ENCODE measurements around the gene ADPRHL1. TPM values are rescaled to one million over a fixed set of nuclear protein-coding genes. Genes with fewer than 3 reads are reported as not detected.

The ADPRHL1 gene
- total and polyA plus RNA-seq, 10 donors = 0.52 to 4.3 (median 1.5) TPM

DNA sequence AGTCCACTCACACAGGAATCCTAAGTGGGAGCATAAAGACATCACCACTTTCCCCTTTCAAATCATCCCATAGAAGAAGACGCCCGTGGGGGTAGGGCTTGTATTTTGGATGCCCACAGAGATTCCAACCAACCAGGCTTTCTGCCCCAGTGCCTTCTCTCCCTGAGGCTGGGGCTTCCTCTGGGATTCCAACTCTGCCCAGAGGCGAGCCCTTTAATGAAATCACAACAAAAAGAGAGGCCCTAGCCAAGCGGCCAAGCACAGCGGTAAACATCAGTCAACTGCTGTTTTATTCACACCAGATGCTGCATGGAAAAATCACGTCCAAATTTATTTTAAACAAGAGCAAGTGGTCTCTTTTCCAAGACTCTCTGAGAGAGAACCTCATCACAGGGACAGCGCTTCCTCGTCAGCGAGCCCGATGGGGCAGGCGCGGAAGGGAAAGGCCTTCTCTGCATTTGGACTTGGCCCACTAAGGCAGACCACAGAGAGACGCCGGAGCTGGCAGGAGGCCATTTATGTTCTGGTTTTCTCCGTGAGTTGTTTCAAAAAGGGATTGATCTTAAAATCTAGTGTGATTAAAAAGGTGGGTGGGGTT lies 31.5 kb downstream of the ADPRHL1 start:
- no peaks in the 10 kb centered on the region for H3K9me3 ChIP-seq
- TF ChIP-seq, protein P1, sequence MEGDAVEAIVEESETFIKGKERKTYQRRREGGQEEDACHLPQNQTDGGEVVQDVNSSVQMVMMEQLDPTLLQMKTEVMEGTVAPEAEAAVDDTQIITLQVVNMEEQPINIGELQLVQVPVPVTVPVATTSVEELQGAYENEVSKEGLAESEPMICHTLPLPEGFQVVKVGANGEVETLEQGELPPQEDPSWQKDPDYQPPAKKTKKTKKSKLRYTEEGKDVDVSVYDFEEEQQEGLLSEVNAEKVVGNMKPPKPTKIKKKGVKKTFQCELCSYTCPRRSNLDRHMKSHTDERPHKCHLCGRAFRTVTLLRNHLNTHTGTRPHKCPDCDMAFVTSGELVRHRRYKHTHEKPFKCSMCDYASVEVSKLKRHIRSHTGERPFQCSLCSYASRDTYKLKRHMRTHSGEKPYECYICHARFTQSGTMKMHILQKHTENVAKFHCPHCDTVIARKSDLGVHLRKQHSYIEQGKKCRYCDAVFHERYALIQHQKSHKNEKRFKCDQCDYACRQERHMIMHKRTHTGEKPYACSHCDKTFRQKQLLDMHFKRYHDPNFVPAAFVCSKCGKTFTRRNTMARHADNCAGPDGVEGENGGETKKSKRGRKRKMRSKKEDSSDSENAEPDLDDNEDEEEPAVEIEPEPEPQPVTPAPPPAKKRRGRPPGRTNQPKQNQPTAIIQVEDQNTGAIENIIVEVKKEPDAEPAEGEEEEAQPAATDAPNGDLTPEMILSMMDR (IDR thresholded peaks at IDR 0.05 in 8 of 11, conservative IDR thresholded peaks at IDR 0.05 in 3 of 11) = no peak
- no peak for TF ChIP-seq POLR2A (IDR thresholded peaks at IDR 0.05)
- no peak for TF ChIP-seq POLR2AphosphoS5 (IDR thresholded peaks at IDR 0.05)
- no peak overlapping the region for H3K4me3 ChIP-seq
- intact Hi-C loops (cut with DNase I; ENCODE audit: low total_unique reads) = no loop called here
- 76 to 92% (median 88%) methylated on average over 15 of the region's 15 CpGs for WGBS, 5 donors
- no peaks in the 10 kb centered on the region for H3K27me3 ChIP-seq (replicated peaks in 1 of 7)
- no peaks in the 10 kb centered on the region for H3K36me3 ChIP-seq
- no peak for DNase-seq
- no peak overlapping the region for H3K27ac ChIP-seq
- peaks cover 0 to 21% (median 13%) of the 10 kb centered on the region in 6 donors for H3K4me1 ChIP-seq

DNA sequence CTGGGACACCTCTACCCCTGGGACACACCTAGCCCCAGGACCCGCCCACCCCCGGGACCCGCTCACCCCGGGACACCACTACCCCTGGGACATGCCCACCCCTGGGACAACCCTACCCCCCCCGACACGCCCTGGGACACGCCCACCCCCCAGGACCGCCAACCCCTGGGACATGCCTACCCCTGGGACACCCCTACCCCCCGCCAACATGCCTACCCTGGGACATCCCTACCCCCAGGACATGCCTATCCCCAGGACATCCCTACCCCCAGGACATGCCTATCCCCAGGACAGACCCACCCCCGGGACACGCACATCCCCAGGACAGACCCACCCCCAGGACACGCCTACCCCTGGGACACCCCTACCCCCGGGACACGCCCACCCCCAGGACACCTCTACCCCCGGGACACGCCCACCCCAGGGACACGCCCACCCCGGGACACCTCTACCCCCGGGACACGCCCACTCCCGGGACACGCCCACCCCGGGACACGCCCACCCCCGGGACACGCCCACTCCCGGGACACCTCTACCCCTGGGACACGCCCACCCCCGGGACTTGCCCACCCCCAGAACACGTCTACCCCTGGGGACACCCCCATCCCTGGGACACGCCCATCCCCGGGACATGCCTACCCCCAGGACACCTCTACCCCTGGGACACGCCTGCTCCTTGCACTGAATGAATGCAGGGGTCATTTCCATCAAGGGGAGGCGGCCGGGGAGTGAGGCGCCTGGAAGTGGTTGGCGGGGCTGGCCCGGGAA lies 32.3 kb downstream of the ADPRHL1 start:
- TF ChIP-seq, protein P1 (IDR thresholded peaks at IDR 0.05 in 8 of 11, conservative IDR thresholded peaks at IDR 0.05 in 3 of 11) = no peak
- TF ChIP-seq POLR2AphosphoS5 (IDR thresholded peaks at IDR 0.05) (no peak), POLR2A (IDR thresholded peaks at IDR 0.05) (no peak)
- Histone ChIP-seq H3K9me3 (no peaks in the 10 kb centered on the region), H3K4me1 (peaks cover 0 to 21% (median 13%) of the 10 kb centered on the region in 6 donors), H3K27ac (no peak overlapping the region), H3K27me3 (replicated peaks in 1 of 7) (no peaks in the 10 kb centered on the region), H3K36me3 (no peaks in the 10 kb centered on the region), H3K4me3 (no peak overlapping the region)
- intact Hi-C loops (cut with DNase I; ENCODE audit: low total_unique reads) = no loop called here
- 77 to 86% (median 80%) methylated on average over 26 to 37 of the region's 38 CpGs for WGBS, 5 donors
- DNase-seq = no peak

DNA sequence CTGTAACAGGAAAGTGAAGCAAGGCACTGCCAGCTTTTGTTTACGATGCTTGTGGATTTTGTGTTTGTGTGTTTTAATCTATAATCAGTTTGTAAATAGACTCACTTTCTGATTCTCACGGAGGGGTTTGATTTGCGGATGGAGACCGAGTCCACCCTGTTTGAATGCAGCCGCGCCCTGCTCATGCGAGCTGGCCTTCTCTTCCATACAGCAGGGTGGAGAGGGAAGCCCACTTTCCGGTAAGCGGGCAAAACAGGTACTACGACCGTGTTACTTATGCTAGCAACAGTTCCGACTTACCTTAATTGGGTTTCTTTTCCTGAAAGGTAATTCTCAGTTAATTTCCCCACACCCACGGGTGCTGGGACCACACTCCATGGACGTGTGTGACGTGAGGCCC lies 33.1 kb downstream of the ADPRHL1 start:
- H3K9me3 ChIP-seq = no peaks in the 10 kb centered on the region
- no peak for DNase-seq
- intact Hi-C loops (cut with DNase I; ENCODE audit: low total_unique reads) = no loop called here
- 88 to 95% (median 94%) methylated on average over 15 of the region's 15 CpGs for WGBS, 5 donors
- TF ChIP-seq POLR2A (IDR thresholded peaks at IDR 0.05) = no peak
- no peak for TF ChIP-seq POLR2AphosphoS5 (IDR thresholded peaks at IDR 0.05)
- H3K36me3 ChIP-seq = no peaks in the 10 kb centered on the region
- peaks cover 0 to 21% (median 13%) of the 10 kb centered on the region in 6 donors for H3K4me1 ChIP-seq
- H3K27ac ChIP-seq = no peak overlapping the region
- H3K4me3 ChIP-seq = no peak overlapping the region
- H3K27me3 ChIP-seq (replicated peaks in 1 of 7) = no peaks in the 10 kb centered on the region

DNA sequence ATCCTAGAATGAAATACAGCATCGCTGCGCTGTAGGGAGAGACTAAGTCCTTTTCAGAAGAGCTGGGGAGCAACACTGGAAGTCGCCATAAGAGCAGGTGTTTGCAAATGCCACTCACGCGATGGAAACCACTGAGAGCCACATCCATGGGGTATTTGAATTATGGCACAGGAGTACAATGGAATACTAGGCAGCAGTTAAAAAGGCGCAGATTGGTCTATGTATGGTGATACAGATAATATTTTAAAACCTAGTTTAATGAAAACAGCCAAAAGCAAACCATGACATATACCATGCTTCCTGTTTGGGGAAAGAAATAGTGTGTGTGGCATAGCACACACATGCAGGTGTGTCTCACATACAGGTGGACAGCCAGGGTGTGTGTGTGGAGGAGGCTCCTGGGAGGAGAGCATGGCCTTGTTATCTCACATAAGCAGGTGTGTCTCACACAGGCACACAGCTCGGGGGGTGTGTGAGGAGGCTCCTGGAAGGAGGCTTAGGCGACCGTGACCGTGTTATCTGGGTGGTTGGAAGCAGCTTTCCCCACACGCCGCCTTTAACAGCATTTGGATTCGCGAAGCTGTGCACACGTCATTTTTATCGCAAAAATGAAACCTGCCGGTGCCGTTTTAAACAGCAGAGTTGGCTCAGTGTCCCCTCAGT lies 33.6 kb downstream of the ADPRHL1 start:
- H3K27me3 ChIP-seq (replicated peaks in 1 of 7) = no peaks in the 10 kb centered on the region
- H3K4me1 ChIP-seq = peaks cover 0 to 21% (median 13%) of the 10 kb centered on the region in 6 donors
- H3K4me3 ChIP-seq = no peak overlapping the region
- no peaks in the 10 kb centered on the region for H3K9me3 ChIP-seq
- intact Hi-C loops (cut with DNase I; ENCODE audit: low total_unique reads) = no loop called here
- no peak overlapping the region for H3K27ac ChIP-seq
- WGBS, 5 donors = 93 to 97% (median 95%) methylated on average over 18 of the region's 18 CpGs
- no peak for TF ChIP-seq POLR2A (IDR thresholded peaks at IDR 0.05)
- TF ChIP-seq POLR2AphosphoS5 (IDR thresholded peaks at IDR 0.05) = no peak
- TF ChIP-seq, protein P1 (IDR thresholded peaks at IDR 0.05 in 8 of 11, conservative IDR thresholded peaks at IDR 0.05 in 3 of 11) = no peak
- no peaks in the 10 kb centered on the region for H3K36me3 ChIP-seq
- no peak for DNase-seq

All from spleen (tissue), 11 donors.